ENCODE measurements around the gene RUSF1. TPM values are rescaled to one million over a fixed set of nuclear protein-coding genes. Genes with fewer than 3 reads are reported as not detected.
"Not testable (repeated sequence)": the region's sequence is repeated elsewhere in the genome, so short reads cannot be mapped to it uniquely, and the experiment has no call there.

RUSF1 gene
- 19.8 TPM for polyA plus RNA-seq

DNA sequence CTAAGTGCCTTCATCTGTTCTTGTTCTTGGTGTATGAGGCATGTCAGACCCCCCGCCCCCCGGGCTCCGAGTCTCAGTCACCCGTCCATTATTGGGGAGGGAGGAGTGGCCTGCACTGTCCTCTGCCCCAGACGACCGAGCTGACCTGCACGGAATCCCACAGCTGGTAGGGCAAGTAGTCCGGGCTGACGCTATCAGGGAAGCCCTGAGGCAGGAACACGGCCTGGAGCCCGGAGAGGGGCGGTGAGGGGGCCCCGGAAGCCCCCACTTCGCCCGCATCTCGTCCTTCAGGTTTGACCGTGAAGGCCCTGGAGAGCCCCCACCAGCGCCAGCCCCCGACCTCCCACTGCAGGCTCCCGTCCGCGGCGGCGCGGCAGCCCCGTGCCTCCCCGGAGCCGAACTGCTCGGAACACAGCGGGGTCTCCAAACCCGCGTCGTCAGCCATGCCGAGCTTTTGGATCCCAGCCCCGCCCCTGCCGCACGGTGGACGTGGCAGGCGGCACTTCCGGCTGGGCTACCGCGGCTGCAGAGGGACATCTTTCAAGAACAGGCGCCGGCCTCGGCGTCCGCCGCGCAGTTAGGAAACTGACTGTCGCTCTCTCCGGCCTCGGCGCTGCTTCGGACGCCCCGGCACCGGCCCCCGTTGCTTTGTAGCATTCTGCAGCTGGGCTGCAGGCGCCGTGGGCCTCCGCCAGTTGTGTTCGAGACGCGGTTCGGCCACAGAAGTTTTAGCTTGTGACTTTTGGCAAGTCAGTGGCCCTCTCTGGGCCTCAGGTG, at the start of gene RUSF1:
RUSF1 (minus strand) TSS at position 463 of the 777 bp plus-strand sequence; CDS start at position 445, 18 bp downstream.
- peak within 1 kb of the TSS; percentile 90 to 97 (median 97) for H3K4me3 Mint-ChIP-seq
- no peaks in the 10 kb centered on the region for H3K36me3 Mint-ChIP-seq
- H3K9me3 Mint-ChIP-seq: no peaks in the 10 kb centered on the region
- no peaks in the 10 kb centered on the region for H3K27me3 Mint-ChIP-seq
- peaks cover 34 to 40% (median 37%) of the 10 kb centered on the region in 3 donors for H3K4me1 Mint-ChIP-seq
- peak within 1 kb of the TSS; percentile 96 to 98 (median 96) for H3K27ac Mint-ChIP-seq

GRCh38 chr16:31542763-31543162, 34.6 kb upstream of the RUSF1 start:
- H3K9me3 Mint-ChIP-seq: peaks cover 8 to 19% (median 14%) of the 10 kb centered on the region in 3 donors
- H3K27ac Mint-ChIP-seq: no peak overlapping the region
- no peak overlapping the region for H3K4me3 Mint-ChIP-seq
- peaks cover 5% of the 10 kb centered on the region for H3K36me3 Mint-ChIP-seq
- H3K4me1 Mint-ChIP-seq: peaks cover 0 to 1% (median 0%) of the 10 kb centered on the region in 3 donors
- peaks cover 24% of the 10 kb centered on the region for H3K27me3 Mint-ChIP-seq

GRCh38 chr16:31539762-31540161, 31.6 kb upstream of the RUSF1 start:
- not testable (repeated sequence) for H3K27ac Mint-ChIP-seq, H3K36me3 Mint-ChIP-seq, H3K4me3 Mint-ChIP-seq, H3K4me1 Mint-ChIP-seq
- Mint-ChIP-seq H3K27me3 (peaks cover 41% of the 10 kb centered on the region), H3K9me3 (peaks cover 8 to 19% (median 14%) of the 10 kb centered on the region in 3 donors)

DNA sequence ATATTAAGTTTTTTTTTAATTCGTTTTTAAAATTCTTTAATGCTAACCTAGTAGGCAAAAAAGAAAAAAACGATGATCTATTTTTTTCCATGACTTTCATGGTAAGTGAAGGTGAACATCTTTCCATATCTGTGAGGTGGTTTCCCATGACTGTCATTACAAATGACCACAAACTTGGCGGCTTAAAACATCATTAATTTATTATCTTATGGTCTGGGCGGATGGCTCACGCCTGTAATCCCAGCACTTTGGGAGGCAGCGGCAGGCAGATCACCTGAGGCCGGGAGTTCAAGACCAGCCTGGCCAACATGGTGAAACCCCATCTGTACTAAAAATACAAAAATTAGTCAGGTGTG, 30.0 kb upstream of the RUSF1 start:
- not testable (repeated sequence) for H3K4me3 Mint-ChIP-seq, H3K27ac Mint-ChIP-seq, H3K36me3 Mint-ChIP-seq, H3K4me1 Mint-ChIP-seq
- Mint-ChIP-seq H3K9me3 (peaks cover 6 to 19% (median 14%) of the 10 kb centered on the region in 3 donors), H3K27me3 (peaks cover 46% of the 10 kb centered on the region)

DNA sequence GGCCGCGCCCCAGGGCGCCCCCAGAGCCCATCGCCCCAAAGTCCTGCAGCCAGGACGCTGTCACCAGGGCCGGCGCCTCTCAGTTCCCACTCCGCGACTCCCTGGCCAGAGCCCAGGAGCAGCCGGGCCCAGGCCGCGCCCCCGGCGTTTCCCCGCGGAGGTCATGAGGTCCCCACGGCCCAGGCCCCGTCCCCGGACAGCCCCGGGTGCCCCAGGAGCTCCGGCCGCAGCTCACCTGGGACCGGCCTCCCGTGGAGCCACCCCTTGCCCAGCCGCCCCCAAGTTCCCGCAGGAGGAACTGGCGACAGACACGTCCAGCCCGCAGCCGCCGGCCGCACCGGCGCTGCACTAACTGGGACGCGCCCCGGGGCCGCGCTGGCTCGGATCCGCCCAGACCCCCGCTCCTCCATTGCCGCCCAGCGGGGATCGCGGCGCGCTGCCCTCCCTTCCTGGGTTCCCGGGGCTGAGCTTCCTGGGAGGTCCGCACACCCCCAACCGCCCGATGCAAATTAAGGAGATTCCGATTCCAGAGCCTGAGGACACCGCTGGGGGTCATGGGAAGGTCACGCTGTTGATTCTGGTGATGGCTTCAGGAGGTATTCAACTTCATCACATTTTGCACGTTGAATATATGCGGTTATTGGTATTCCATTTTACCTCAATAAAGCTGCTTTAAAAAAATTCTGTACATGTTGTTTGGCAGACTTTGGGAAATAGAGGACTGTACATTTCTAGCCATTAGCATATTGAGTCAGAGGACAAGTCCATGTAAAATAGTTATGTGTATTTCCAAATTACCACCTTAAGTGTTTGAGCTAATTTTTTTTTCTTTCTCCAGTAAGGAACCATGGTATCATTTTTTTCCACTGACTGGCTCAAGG, 29.4 kb upstream of the RUSF1 start:
- Mint-ChIP-seq H3K4me1 (peaks cover 0 to 2% (median 1%) of the 10 kb centered on the region in 3 donors), H3K36me3 (peaks cover 9% of the 10 kb centered on the region), H3K27ac (no peak overlapping the region), H3K4me3 (peak overlapping the region in 2 of 4 donors; percentile 39 to 80), H3K9me3 (peaks cover 6 to 19% (median 14%) of the 10 kb centered on the region in 3 donors), H3K27me3 (peaks cover 50% of the 10 kb centered on the region)

DNA sequence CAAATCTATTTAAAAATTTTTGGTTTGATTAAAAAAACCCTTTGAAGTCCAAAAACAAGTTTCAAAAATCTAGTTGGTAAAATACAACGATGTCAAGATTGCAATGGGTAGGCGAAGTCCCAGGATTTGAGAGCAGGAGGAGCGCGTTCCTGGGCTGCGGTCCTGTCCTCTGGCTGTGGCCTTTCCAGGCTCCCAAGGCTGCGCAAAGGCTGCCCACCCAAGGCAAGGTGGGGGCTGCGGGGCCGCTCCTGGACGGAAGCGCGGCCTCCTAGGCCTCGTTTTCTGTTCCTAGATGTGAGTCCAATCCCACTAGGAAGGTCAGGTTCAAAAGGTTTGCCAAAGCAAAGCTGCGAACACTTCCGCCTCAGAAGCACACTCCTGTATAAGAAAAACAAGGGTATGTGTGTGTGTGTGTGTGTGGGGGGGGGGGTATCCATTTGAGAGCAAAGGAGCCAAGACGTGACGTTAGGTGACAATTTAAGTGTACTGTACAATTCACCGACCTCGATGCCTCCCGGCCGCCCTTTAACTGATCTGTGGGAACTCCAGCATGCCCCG, 28.7 kb upstream of the RUSF1 start:
- Mint-ChIP-seq H3K36me3 (peaks cover 9% of the 10 kb centered on the region), H3K4me1 (peaks cover 0 to 2% (median 1%) of the 10 kb centered on the region in 3 donors), H3K4me3 (no peak overlapping the region), H3K27me3 (peaks cover 50% of the 10 kb centered on the region), H3K27ac (no peak overlapping the region), H3K9me3 (peaks cover 4 to 16% (median 11%) of the 10 kb centered on the region in 3 donors)

- Mint-ChIP-seq H3K9me3 (peaks cover 4 to 14% (median 5%) of the 10 kb centered on the region in 3 donors), H3K4me3 (no peak overlapping the region), H3K4me1 (peaks cover 0 to 2% (median 1%) of the 10 kb centered on the region in 3 donors), H3K36me3 (peaks cover 7% of the 10 kb centered on the region), H3K27ac (no peak overlapping the region), H3K27me3 (peaks cover 50% of the 10 kb centered on the region)
Measured at GRCh38 chr16:31535737-31536136, 27.5 kb upstream of the RUSF1 start.

- H3K4me3 Mint-ChIP-seq: no peak overlapping the region
- peaks cover 6 to 17% (median 8%) of the 10 kb centered on the region in 3 donors for H3K4me1 Mint-ChIP-seq
- H3K36me3 Mint-ChIP-seq: peaks cover 4% of the 10 kb centered on the region
- no peaks in the 10 kb centered on the region for H3K9me3 Mint-ChIP-seq
- peaks cover 49% of the 10 kb centered on the region for H3K27me3 Mint-ChIP-seq
- no peak overlapping the region for H3K27ac Mint-ChIP-seq
Measured at GRCh38 chr16:31532896-31533295, 24.7 kb upstream of the RUSF1 start.

DNA sequence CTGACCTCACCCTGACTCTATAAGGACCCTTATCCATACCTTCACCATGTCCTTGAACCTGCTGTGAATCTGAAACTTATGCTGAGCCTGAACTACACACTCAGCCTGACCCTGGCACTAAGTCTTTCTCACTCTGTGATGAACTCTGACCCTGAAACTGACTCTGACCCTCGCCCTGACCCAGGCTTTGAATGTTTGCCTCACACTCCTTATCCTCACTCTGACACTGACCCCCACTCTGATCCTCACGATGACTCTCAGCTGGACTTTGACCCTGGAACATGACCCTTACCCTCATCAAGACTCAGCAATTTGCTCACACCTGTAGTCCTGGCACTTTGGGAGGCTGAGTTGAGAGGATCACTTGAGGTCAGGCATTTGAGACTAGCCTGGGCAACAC, 23.9 kb upstream of the RUSF1 start:
- no peak overlapping the region for H3K4me3 Mint-ChIP-seq
- H3K4me1 Mint-ChIP-seq: peaks cover 6 to 19% (median 11%) of the 10 kb centered on the region in 3 donors
- no peaks in the 10 kb centered on the region for H3K9me3 Mint-ChIP-seq
- H3K27ac Mint-ChIP-seq: no peak overlapping the region
- H3K27me3 Mint-ChIP-seq: peaks cover 47% of the 10 kb centered on the region
- H3K36me3 Mint-ChIP-seq: peaks cover 4% of the 10 kb centered on the region

GRCh38 chr16:31531096-31531495, 22.9 kb upstream of the RUSF1 start:
- Mint-ChIP-seq H3K4me3 (no peak overlapping the region), H3K36me3 (peaks cover 4% of the 10 kb centered on the region), H3K27ac (no peak overlapping the region), H3K4me1 (peaks cover 6 to 19% (median 12%) of the 10 kb centered on the region in 3 donors), H3K9me3 (no peaks in the 10 kb centered on the region), H3K27me3 (peaks cover 44% of the 10 kb centered on the region)

DNA sequence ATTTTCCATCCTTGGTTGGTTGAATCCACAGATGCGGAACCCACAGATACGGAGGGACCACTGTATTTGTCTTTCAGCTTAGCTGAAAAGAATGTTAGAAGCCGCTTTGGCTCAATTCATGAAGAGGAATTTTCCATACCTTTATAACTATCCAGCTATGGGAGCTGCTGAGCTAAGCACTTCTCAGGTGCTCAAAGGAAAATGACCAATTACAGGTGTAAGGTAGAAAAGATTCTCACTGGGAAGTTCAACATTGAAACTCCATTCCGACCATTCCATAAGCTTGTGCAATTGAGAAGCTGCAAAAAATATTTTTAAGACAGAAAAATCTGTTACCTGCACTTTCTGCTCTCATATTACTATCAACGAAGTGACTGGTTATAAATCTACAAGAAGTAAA, 22.2 kb upstream of the RUSF1 start:
- H3K4me1 Mint-ChIP-seq: peaks cover 6 to 19% (median 12%) of the 10 kb centered on the region in 3 donors
- H3K36me3 Mint-ChIP-seq: peaks cover 4% of the 10 kb centered on the region
- no peak overlapping the region for H3K27ac Mint-ChIP-seq
- H3K9me3 Mint-ChIP-seq: no peaks in the 10 kb centered on the region
- H3K27me3 Mint-ChIP-seq: peaks cover 38% of the 10 kb centered on the region
- H3K4me3 Mint-ChIP-seq: no peak overlapping the region

DNA sequence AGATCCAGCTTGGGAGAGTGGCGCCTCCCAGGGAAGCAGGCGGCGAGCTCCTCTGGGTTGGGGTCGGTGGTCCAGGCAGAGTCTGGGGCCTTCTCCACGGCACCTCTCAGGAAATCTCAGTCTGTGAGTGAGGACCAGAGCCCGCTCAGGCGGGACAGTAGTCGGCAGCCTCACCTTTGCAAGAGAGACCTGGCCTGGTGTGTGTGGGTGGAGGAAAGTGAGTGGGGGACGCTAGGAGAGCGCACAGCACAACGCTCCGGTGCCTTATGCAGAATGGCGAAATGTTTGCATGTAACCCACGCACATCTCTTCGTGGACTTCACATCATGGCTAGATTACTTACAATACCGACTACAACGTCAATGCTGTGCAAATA, 21.7 kb upstream of the RUSF1 start:
- Mint-ChIP-seq H3K9me3 (no peaks in the 10 kb centered on the region), H3K4me3 (peak overlapping the region in 2 of 4 donors; percentile 51 to 52), H3K27me3 (peaks cover 34% of the 10 kb centered on the region), H3K4me1 (peaks cover 6 to 19% (median 12%) of the 10 kb centered on the region in 3 donors), H3K27ac (no peak overlapping the region), H3K36me3 (peaks cover 4% of the 10 kb centered on the region)

DNA sequence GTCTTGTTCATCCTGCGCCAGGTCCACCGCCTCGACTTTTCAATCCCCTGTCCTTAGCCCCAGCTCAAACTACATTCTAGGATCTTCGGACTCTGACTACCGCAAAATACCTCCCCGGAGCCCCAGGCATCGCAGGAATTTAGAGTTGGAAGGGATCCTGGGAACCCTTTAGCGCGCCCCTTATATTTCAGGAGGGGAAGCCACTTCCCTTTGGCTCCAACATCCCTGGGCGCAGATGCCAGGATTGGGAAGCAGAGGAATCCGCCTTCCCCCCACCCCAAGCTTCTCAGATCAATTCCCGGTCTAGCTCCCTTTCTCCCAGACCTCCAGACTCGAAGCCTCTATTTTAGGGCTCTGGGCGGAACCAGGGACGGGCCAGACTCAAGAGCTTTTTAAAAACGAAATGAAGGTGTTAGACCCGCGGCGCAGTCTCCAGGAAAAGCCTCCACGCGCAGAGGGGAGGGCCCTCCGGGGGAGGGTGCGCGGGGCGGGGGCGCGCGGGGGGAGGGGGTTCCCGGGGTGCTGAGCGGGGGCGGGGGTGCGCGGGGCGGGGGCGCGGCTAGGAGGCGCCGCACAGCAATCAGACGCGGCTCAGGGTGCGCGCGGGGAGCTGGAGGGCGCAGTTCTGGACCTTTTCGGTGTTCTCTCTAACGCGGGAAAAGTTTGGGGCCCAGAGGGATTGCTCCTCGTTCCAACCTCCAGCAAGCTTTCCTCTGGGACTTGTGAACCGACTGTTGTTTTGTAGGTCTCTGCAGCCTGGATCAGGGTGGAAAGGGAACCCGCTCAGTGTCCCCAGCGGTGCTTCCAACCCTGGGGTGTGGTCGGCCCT, 21.1 kb upstream of the RUSF1 start:
- no peaks in the 10 kb centered on the region for H3K9me3 Mint-ChIP-seq
- H3K27ac Mint-ChIP-seq: no peak overlapping the region
- peaks cover 4% of the 10 kb centered on the region for H3K36me3 Mint-ChIP-seq
- H3K27me3 Mint-ChIP-seq: peaks cover 30% of the 10 kb centered on the region
- H3K4me3 Mint-ChIP-seq: peak overlapping the region in 3 of 4 donors; percentile 25 to 55 (median 52)
- peaks cover 6 to 19% (median 12%) of the 10 kb centered on the region in 3 donors for H3K4me1 Mint-ChIP-seq

- Mint-ChIP-seq H3K4me1 (peaks cover 6 to 19% (median 12%) of the 10 kb centered on the region in 3 donors), H3K27ac (no peak overlapping the region), H3K4me3 (peak overlapping the region in 2 of 4 donors; percentile 32 to 39), H3K27me3 (peaks cover 26% of the 10 kb centered on the region), H3K9me3 (no peaks in the 10 kb centered on the region), H3K36me3 (no peaks in the 10 kb centered on the region)
Measured at GRCh38 chr16:31528523-31529107, 20.4 kb upstream of the RUSF1 start.
